HG02943 (cell line): ENCODE results near the gene NMT2.

ENCODE experiments used
- ATAC-seq: cut with Tn5 transposase; IDR thresholded peaks from one replicate; pipeline ENCODE4 v1.9.1; 2021; ENCODE audit warnings: mild to moderate bottlenecking, low read depth, moderate library complexity; ENCODE audit not compliant: unreplicated experiment

The NMT2 gene

DNA sequence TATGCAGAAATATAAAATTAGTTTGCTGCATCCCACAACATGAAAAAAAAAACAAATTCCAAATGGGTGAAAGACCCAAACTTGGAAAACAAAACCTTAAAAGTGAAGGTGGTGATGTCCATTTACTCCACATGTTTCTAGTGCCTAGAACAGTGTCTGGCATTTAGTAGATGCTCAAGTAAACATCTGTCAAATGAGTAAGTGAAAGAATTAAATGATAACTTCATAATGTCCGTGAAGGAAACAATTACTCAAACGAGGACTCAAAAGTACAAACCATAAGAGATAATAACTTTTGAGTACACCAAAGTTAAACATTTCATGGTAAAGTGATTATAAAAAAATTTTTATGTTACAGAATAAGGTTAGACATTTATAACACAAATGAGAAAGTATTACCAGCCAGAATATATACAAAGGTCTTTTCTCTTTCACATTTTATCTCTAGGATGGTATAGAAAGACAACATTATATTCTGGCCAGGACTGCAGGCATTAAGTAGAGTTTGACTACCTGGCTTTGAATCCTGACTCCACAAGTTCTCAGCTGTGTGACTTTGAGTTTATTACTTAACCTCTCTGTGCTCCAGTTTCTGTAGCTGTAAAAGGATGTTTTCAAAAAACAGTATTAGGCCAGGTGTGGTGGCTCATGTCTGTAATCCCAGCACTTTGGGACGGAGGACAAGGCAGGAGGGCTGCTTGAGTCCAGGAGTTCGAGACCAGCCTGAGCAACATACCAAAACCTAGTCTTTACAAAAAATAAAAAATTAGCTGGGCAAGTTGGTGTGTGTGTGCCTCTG is 20.7 kb downstream of the NMT2 start:
- no peak for ATAC-seq

DNA sequence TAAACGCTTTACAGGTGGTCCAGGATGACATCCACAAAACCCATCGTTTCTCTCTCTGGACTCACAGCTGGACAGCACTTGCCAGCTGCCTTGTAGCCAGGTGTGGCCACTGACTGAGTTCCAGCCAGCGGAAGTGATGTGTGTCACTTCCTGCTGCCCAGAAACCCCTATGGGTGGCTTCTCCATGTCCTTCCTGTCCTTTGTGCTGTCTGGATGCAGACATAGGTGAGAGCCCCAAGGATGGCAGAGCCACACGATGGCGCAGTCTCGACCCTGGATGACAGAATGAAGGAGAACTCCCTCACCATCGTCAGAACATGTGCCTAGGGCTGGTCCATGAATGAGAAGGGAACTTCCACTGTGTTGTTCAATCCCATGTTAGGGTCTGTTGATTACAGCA is 22.1 kb downstream of the NMT2 start:
- ATAC-seq: no peak

DNA sequence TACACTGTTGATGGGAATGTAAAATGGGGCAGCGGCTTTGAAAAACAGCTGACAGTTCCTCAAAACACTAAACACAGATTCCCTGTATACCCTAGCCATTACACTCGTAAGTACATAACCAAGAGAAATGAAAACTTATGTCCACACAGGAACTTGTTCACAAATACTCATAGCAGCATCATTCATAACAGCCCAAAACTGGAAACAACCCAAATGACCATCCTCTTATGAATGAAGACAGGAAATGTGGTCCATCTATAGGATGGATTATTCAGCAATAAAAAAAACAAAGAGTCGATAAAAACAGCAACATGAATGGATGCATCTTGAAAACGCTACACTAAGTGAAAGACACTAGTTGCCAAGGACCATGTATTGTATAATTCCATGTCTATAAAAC is 23.7 kb downstream of the NMT2 start:
- no peak for ATAC-seq

DNA sequence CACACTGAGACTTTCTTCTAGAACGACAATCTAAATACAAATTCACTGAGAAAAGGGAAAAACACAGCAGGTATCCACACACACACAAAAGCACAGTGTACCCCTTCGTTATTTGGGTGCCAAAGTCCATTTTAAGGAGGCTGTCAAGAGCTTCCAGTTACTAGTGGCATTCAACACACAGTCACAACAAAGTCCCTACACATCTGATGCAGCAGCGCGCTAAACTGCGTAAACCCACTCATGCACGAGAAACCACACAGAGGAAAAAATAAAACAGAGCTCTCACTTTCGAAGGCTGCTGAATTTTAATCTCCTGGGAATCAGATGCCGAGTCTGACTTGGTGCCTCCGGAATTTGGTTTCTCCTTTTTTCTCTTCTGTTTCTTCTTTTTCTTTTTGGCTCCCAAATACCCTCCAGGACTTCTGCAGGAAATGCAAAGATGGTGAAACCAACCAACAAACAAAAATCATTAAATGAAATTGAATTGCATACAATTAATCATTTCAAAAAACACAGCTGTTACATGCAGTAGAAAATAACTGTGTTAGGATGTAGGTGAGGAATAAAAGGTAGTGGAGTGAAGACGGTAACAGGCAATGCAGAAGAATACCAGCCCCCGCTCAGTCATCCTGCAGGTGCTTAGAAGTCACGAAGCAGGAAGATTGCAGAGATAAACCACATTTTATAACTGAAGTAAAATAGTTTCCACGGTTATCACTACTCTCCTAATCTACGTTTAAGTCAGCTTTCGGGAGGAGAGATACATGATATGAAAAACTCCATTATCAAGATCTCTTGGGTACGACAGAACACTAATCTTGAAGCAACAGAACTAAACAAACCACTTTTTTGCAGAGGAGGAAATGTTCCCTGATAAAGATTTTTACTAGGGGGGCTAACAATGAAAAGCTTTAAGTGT is 27.1 kb downstream of the NMT2 start:
- peak; percentile 82 for ATAC-seq

DNA sequence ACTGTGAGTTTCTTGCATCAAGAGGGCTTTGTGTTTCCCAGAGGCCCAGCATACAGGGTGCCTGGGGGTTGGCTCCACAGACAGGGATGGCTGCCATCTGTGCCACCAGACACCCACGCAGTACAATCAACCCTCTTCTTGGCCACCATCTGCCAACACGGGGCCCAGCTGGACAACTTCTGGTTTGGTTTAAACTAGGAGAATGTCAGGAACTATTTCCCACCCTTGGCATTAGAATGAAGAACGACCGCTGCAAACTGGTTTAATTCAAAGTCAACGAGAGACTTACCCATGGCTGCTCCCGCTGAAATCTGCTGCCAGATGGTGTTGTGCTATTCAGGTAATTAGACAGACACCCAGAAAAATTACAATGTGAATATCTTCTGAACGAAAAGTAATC is 27.8 kb downstream of the NMT2 start:
- no peak for ATAC-seq

DNA sequence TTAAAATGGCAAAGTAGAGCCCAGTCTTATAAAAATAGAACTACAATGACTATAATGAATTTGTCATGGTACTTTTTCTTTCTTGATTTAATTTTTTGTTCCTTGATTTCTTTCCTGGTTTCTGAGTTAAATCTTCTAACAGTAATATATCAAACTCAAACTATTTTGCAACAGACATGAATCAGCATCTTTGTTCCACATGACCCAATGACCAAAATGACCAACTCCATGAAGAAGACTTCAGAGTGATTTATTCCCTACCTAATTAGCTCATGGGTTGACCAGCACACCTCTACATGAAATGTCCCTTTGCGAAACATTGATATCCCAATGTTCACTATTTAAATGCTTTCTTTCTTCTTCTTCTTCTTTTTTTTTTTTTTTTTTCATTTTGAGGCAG is 30.9 kb downstream of the NMT2 start:
- ATAC-seq: no peak

DNA sequence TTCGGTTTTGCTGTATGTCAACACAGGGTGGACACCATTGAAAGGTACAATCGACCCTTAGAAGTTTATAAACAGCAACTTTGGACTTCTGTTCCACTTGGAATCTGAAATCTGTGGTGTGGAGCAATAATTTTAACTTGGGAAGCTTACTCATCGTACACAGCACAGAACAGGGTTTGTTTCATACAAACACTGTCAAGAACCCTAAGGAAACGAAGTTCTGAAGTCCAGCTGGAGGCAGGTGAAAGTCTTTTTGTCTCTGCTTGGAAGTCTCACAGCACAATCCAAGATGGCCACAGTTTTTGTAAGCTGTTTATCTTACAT is 31.5 kb downstream of the NMT2 start:
- ATAC-seq: no peak

DNA sequence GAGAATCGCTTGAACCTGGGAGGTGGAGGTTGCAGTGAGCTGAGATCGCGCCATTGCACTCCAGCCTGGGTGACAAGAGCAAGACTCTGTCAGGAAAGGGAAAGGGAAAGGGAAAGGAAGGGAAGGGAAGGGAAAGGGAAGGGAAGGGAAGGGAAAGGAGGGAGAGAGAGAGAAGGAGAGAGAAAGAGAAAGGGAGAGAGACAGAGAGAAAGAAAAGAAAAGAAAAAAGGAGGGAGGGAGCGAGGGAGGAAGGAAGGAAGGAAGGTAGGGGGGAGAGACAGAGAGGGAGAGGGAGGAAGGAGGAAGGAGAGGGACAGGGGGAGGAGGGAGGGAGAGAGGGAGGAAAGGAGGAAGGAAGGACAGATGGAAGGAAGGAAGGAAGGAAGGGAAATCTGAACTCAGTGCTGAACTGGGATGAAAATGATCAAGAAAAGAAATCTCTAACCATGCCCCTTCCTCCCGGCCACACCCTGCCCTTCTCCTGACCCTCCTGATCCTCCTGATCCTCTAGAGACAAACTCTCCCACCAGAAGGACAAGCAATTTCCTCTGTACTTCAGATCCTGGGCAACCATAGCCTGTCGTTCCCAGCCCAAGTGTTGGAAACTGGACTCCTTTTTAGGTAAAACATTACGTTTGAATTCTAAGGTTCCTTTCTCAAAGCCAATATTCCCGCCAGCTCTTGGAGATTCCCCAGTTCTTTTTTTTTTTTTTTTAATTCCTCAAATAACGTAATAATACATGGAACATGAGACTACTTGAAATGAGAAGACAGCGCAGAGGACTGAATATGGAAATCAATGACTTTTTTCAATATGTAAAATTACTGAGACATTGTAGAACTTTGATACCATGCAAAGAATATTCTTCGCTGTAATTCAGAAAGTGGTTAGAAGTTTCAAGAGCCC is 32.1 kb downstream of the NMT2 start:
- ATAC-seq: no peak

DNA sequence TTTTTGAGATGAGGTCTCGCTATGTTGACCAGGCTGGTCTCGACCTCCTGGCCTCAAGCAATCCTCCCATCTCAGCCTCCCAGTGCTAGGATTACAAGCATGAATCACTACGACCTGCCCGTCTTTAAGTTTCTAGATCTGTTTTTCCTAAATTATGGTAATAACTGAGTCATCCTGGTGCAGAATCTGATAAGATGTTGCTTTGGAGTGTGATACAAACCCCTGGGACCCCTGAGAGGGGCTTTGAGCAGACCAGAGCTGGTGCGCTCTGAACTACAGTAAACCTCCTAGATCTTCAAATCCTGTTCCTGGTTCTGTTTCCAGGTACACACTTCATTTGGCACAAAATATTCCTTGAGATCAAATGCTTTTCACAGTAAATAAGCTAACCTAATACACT is 37.2 kb downstream of the NMT2 start:
- no peak for ATAC-seq

DNA sequence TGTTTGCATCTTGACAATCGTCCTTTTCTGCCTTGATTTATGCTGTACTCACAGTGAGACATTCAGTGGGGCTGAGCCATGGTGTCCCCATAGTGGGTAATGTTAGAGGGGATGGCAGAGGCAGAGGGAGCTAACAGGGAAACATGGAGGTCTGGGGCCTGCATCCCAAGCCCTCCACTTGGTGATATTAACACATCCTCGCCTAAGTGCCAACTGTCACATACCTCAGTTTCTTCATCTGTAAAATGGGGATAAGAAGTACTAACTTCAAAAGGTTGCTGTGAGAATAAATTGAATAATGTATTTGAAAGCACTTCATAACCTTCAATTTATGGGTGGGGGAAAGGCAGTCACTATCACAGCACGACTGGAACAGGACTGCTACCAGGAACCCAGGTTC is 43.6 kb downstream of the NMT2 start:
- no peak for ATAC-seq

DNA sequence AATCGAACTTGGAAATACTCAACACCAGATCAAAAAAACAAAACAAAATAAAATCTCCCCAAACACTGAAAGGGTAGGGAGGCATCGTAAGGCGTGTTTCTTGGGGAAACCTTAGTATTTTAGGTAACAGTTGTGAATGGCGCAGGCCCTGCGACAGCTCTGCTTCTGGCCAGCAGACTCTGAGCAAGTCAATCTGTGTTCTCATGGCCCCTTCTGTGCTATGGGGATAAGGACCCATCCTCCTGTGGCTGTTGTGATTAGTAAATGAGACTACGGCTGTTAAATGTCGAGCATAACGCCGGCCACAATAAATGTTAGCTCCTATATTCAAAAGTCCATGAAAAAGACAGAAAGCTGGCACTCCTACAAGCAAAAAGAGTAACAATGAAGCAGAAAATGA is 44.3 kb downstream of the NMT2 start:
- ATAC-seq: no peak

DNA sequence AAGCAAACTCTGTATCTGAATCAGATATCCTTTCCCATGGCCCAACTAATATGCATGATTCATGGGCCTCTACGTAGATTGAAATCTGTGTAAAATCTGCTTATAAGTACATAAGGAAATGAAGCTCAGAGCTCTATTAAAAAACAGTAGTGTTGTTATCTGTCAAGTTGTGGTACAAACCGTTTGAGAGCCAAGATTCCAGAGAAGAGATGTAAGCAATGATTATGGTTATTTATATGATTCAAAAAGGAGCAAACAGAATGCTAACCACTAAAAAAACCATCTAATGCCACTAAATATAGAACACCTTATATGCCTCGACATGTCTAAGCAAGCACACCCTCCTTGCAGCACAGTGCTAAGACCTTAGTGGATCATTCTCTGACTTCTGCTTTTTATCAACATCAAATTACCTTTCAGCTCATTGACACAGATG is 44.7 kb downstream of the NMT2 start:
- ATAC-seq: no peak

DNA sequence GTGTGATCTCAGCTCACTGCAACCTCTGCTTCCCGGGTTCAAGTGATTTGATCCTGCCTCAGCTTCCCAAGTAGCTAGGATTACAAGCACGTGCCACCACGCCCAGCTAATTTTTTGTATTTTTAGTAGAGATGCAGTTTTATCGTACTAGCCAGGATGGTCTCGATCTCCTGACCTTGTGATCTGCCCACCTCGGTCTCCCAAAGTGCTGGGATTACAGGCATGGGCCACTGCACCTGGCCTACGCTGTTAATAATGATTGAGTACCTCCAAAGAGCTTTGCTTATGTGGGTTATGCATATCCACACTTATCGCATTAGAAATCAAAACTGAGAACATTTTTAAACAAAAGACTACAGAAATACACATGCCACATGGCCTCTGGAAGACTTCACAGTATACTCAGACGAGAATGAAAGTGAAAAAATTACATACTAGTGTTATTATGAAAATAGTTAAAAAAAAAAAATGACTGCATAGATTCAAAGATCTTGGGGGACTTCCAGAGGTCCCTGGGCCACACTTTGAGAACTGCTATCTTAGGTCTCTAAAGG is 45.9 kb downstream of the NMT2 start:
- peak; percentile 79 for ATAC-seq

DNA sequence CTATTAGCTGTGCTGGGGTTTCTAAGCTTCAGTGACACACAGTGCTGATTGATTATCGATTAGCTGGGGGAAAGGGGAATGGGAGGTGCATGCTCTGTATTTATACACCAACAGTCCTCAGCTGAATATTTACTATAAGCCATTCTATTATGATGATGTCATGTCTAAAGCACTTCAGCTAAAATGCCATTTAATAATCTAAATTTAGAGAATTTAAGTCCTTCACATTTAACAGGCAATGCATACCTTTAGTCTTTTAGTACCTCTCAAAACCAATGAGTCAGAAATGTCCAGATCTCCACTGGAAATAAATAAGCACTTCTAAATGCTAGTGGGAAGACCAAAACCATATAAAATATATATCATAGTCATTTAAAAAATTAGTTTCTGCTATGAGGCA is 46.8 kb downstream of the NMT2 start:
- no peak for ATAC-seq

DNA sequence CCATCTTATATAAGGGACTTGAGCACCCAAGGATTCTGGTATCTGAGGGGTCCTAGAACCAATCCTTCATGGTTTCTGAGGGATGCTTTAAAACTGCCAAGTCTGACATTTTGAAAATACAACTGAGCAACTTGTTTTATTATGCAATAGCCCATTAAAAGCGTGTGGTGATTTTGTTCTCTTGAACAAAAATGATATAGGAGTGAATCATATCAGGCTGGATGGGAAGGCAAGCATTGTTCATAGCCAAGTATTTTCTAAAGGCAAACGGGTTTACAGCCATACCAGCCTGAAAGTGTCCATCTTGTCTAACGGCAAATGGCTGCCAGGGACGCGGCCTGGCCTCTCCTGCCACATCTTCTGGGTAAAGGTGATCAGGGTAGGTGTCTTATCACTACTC is 48.0 kb downstream of the NMT2 start:
- no peak for ATAC-seq

DNA sequence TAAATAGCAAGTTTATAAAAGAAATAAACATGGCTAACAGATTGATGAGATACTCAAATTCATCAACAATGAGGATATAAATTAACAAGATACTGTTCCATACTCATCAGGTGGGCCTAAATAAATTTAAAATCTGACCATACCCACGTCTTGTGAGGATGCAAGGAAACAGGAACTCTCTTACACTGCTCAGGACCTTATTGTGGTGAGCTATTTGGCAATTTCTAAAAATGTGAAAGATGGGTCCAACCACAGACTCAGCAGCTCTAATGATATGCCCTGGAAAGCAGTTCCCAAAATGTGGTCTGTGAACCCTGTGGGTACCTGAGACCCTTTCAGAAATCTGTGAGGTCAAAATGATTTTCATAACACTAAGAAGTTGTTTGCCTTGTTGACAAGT is 49.9 kb downstream of the NMT2 start:
- ATAC-seq: no peak

DNA sequence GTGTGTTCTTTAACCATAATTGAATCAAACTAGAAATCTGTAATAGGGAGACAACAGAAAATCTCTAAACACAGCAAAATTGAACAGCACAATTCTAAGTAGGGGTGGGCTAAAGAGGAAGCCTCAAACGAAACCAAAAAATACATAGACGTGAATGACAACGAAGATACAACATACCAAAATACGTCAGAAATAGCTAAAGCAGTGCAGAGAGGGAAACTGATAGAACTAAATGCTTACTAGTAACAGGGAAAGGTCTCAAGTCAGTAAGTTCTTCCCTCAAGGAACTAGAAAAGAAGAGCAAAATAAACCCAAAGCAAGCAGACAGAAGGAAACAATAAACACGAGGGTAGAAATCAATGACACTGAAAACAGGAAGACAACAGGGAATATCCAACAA is 52.3 kb downstream of the NMT2 start:
- ATAC-seq: no peak

DNA sequence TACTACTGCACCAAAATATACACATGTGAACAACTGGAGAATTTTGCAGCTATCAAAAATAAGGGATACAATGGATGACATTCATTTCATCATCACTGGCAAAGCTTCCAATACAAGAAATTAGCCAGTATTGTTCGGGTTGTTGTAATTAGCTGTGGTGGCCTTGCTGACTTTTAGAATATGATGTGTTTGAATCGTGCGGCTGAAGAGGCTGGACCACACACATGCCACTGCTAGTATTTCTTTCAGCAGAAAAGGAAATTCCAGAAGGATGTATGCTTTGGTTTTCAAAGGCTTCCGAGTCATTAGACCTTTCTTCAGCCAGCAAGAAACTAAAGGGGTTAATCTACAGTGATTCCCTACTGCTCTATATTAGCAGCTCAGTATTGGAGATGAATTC is 54.7 kb downstream of the NMT2 start:
- ATAC-seq: no peak

DNA sequence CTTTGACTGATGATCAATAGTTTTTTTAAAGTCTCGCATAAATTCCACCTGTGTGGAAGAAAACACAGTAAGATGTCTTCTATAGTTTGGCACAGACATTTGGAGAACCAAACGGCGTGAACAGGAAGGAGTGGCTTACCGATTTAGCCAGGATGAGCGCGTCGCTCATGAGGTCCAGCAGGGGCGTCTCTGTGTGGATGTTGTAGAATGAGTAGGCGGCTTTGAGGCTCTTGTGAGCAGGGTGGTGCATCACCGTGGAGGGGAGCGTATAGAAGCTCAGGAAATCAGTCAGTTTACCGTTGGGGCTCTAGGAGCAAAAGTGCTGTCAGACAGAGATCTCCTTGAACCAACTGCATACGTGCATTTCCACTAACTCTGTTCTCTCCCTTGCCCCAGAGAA is 55.8 kb downstream of the NMT2 start:
- ATAC-seq: no peak

DNA sequence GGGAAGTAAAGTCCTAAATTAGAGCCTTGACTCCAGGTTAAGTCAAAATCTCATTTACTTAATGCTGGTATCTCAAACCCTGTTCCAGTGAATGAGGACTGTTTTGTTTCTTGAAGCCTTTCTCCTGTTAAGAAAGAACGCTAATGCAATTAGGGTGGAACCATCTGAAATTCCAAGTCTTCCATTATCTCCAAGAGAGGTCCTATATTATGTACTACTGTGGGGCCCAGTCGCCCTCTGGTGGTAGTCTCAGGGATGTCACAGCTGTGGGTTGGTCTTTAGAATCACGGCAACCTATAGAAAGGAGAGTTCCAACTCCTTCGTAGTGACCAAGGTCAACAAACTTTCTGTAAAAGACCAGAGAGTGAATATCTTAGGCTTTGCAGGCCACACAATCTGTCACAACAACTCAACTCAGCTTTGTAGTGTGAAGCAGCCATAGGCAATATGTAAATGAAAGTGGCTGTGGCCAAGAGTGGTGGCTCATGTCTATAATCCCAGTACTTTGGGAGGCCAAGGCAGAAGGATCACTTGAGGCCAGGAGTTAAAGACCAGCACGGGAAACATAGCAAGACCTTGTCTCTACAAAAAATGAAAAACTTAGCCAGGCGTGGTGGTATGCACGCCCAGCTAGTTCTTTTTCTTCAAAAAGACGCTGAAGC is 62.0 kb downstream of the NMT2 start:
- ATAC-seq: peak; percentile 75
